Loucy (cell line): ENCODE measurements around the gene MGAT5.

Experiments used
- H2AFZ ChIP-seq: fragments of 200-600 bp; sonication (generic); 2 replicates; pipeline ENCODE4 v1.6.0; 2016; ENCODE audit warnings: antibody characterized with exemption, mild to moderate bottlenecking, low read length, moderate library complexity
- H3F3A ChIP-seq: fragments of 200-600 bp; 2 replicates; pipeline ENCODE4 v1.6.0; 2016; ENCODE audit warnings: antibody characterized with exemption, low read depth, mild to moderate bottlenecking
- H3K27me3 ChIP-seq: fragments of 200-600 bp; sonication (generic); 2 replicates; pipeline ENCODE4 v1.6.1; 2014; ENCODE audit warnings: low read length, mild to moderate bottlenecking; ENCODE audit not compliant: insufficient read depth, poor library complexity, severe bottlenecking
- H3K36me3 ChIP-seq: fragments of 200-600 bp; sonication (generic); 2 replicates; pipeline ENCODE4 v1.6.1; 2016; ENCODE audit warnings: low read length; ENCODE audit not compliant: insufficient read depth
- H3K4me1 ChIP-seq: fragments of 200-600 bp; sonication (generic); 2 replicates; pipeline ENCODE4 v1.5.1; 2014; ENCODE audit warnings: low read length, mild to moderate bottlenecking; ENCODE audit not compliant: insufficient read depth, poor library complexity, severe bottlenecking
- H3K4me2 ChIP-seq: fragments of 200-600 bp; sonication (generic); 2 replicates; pipeline ENCODE4 v1.6.0; 2014; ENCODE audit warnings: antibody characterized with exemption, low read length, low read depth, mild to moderate bottlenecking; ENCODE audit not compliant: poor library complexity, severe bottlenecking
- H3K4me3 ChIP-seq: fragments of 200-600 bp; sonication (generic); 2 replicates; pipeline ENCODE4 v1.5.1; 2014; ENCODE audit warnings: low read length, mild to moderate bottlenecking, mixed read lengths; ENCODE audit not compliant: poor library complexity, severe bottlenecking
- H3K79me2 ChIP-seq: fragments of 200-600 bp; sonication (generic); 2 replicates; pipeline ENCODE4 v1.6.1; 2014; ENCODE audit warnings: low read length; ENCODE audit not compliant: insufficient read depth
- H3K9ac ChIP-seq: fragments of 200-600 bp; sonication (generic); 2 replicates; pipeline ENCODE4 v1.6.0; 2014; ENCODE audit warnings: mild to moderate bottlenecking, low read depth, low read length, moderate library complexity; ENCODE audit not compliant: poor library complexity, severe bottlenecking
- H3K9me2 ChIP-seq: fragments of 200-600 bp; sonication (generic); replicated peaks from 2 replicates; pipeline ENCODE4 v1.6.1; 2016; ENCODE audit warnings: low read depth, low read length, mixed read lengths
- H3K9me3 ChIP-seq: fragments of 200-600 bp; sonication (generic); 2 replicates; pipeline ENCODE4 v1.6.1; 2014; ENCODE audit warnings: mild to moderate bottlenecking, antibody characterized with exemption, low read length, low read depth; ENCODE audit not compliant: insufficient read depth
- H4K20me1 ChIP-seq: fragments of 200-600 bp; sonication (generic); 2 replicates; pipeline ENCODE4 v1.6.0; 2014; ENCODE audit warnings: antibody characterized with exemption, low read length, mild to moderate bottlenecking; ENCODE audit not compliant: insufficient read depth, poor library complexity, severe bottlenecking
- EZH2phosphoT487 ChIP-seq: fragments of 200-600 bp; IDR thresholded peaks from 2 replicates; pipeline ENCODE4 v1.6.1; 2018; ENCODE audit warnings: antibody characterized with exemption, mild to moderate bottlenecking, moderate library complexity, borderline replicate concordance
- TF ChIP-seq, protein P1 (sequence below): fragments of 200-600 bp; sonication (generic); conservative IDR thresholded peaks from 2 replicates; pipeline ENCODE4 v1.5.1; 2014; ENCODE audit warnings: mild to moderate bottlenecking, antibody characterized with exemption, low read length

Gene MGAT5

GRCh38 chr2:134391751-134392160 is 137.9 kb downstream of the MGAT5 start:
- Histone ChIP-seq H3K4me2 (no peak overlapping the region), H4K20me1 (no peaks in the 10 kb centered on the region), H3K9me2 (no peaks in the 10 kb centered on the region), H3K79me2 (no peaks in the 10 kb centered on the region), H3K9ac (no peak overlapping the region), H3K4me3 (no peak overlapping the region), H3K27me3 (no peaks in the 10 kb centered on the region), H3K9me3 (no peaks in the 10 kb centered on the region), H3K36me3 (peaks cover 8% of the 10 kb centered on the region; the same call in 1 of the 2 replicates), H3K4me1 (peaks cover 13% of the 10 kb centered on the region), H3F3A (no peaks in the 10 kb centered on the region), H2AFZ (no peak overlapping the region)
- TF ChIP-seq, protein P1, sequence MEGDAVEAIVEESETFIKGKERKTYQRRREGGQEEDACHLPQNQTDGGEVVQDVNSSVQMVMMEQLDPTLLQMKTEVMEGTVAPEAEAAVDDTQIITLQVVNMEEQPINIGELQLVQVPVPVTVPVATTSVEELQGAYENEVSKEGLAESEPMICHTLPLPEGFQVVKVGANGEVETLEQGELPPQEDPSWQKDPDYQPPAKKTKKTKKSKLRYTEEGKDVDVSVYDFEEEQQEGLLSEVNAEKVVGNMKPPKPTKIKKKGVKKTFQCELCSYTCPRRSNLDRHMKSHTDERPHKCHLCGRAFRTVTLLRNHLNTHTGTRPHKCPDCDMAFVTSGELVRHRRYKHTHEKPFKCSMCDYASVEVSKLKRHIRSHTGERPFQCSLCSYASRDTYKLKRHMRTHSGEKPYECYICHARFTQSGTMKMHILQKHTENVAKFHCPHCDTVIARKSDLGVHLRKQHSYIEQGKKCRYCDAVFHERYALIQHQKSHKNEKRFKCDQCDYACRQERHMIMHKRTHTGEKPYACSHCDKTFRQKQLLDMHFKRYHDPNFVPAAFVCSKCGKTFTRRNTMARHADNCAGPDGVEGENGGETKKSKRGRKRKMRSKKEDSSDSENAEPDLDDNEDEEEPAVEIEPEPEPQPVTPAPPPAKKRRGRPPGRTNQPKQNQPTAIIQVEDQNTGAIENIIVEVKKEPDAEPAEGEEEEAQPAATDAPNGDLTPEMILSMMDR, result no peak
- no peak for TF ChIP-seq EZH2phosphoT487

DNA sequence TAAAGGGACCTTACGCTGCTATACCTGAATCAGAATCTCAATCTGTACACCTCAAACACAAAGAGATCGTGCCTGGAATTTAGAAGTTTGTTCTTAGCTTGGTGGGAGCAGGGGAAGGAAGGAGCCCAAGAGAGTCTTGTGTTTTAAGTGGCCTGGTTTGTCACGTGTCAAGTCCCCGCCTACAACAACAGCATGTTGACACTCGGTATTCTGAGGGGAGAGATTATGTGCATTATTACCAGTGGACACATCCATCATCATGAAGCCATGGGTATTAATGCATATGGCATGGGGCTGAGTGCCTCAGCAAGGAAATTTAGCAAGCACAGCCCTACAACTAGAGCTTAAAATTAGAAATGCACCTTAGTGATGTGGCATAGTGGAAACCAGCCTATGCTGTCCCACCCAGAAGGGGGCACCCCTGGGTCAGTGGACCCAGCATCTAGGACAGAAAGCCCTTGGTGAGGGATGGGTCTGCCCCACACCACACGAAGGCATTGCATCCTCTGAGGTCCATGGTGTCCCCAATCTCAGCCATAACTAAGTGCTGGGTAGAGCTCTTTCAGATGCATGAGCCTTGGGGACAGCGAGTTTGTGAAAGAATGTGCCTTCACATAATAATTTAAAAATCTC is 138.7 kb downstream of the MGAT5 start:
- no peaks in the 10 kb centered on the region for H3K9me2 ChIP-seq
- TF ChIP-seq, protein P1, result peak; percentile 42
- TF ChIP-seq EZH2phosphoT487, result no peak
- H3K9ac ChIP-seq, result no peak overlapping the region
- H3K9me3 ChIP-seq, result no peaks in the 10 kb centered on the region
- no peak overlapping the region for H3K4me2 ChIP-seq
- H3K4me3 ChIP-seq, result no peak overlapping the region
- peaks cover 14% of the 10 kb centered on the region; the same call in 1 of the 2 replicates for H3K36me3 ChIP-seq
- H4K20me1 ChIP-seq, result no peaks in the 10 kb centered on the region
- H3F3A ChIP-seq, result no peaks in the 10 kb centered on the region
- H3K4me1 ChIP-seq, result peaks cover 13% of the 10 kb centered on the region
- no peaks in the 10 kb centered on the region for H3K79me2 ChIP-seq
- no peak overlapping the region for H2AFZ ChIP-seq
- no peaks in the 10 kb centered on the region for H3K27me3 ChIP-seq

DNA sequence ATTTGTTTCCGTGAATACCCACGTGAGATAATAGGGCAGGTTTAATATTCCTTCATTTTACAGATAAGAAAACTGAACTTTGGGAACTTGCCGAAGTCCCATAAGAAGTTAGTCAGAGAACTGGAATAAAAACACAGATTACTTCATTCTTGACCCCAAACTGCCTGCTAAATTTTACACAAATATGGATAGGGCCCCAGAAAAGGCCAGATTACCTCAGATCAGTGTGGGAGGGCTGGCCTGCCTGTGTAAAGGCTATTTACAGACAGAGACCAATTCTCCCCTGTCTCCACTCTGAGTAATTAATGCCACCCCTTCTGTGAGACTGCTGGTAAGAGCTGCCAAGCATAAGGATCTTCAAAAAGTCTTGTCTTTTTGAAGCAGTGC is 139.2 kb downstream of the MGAT5 start:
- H3K9me3 ChIP-seq, result no peaks in the 10 kb centered on the region
- H3K27me3 ChIP-seq, result no peaks in the 10 kb centered on the region
- no peak overlapping the region for H3K4me2 ChIP-seq
- no peaks in the 10 kb centered on the region for H3K79me2 ChIP-seq
- peaks cover 13% of the 10 kb centered on the region for H3K4me1 ChIP-seq
- no peak overlapping the region for H3K4me3 ChIP-seq
- H4K20me1 ChIP-seq, result no peaks in the 10 kb centered on the region
- H2AFZ ChIP-seq, result no peak overlapping the region
- peaks cover 14% of the 10 kb centered on the region; the same call in 1 of the 2 replicates for H3K36me3 ChIP-seq
- no peak for TF ChIP-seq EZH2phosphoT487
- TF ChIP-seq, protein P1, result no peak
- H3K9ac ChIP-seq, result no peak overlapping the region
- no peaks in the 10 kb centered on the region for H3K9me2 ChIP-seq
- no peaks in the 10 kb centered on the region for H3F3A ChIP-seq
